ENCODE data around the gene PPIP5K1.
"Not testable (repeated sequence)": the region's sequence is repeated elsewhere in the genome, so short reads cannot be mapped to it uniquely, and the experiment has no call there.

The PPIP5K1 gene

DNA sequence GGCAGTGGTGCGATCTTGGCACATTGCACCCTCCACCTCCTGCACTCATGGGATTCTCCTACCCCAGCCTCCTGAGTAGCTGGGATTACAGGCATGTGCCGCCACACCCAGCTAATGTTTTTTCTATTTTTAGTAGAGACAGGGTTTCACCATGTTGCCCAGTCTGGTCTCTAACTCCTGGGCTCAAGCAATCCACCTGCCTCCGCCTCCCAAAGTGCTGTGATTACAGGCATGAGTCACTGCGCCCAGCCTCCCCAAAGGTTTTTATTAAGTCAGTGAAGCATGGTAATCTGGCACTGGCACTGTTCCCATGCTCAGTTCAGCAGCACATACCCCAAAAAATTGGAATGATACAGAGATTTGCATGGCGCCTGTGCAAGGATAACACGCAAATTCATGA lies 12.2 kb upstream of the PPIP5K1 start:
- not testable (repeated sequence) for DNase-seq; H2AFZ ChIP-seq (ENCODE audit: low read depth, low read length); H3K9me3 ChIP-seq (ENCODE audit: insufficient read depth, low read length, severe bottlenecking); ATAC-seq (ENCODE audit: insufficient read depth, low read depth); H3K4me3 ChIP-seq (ENCODE audit: low read depth in 1 of 2, low read length in 2 of 2); H3K27me3 ChIP-seq (ENCODE audit: insufficient read depth, low read length, poor library complexity); H3K4me1 ChIP-seq (ENCODE audit: insufficient read depth, low read length); H3K36me3 ChIP-seq (ENCODE audit: insufficient read depth, low read length); H3K9ac ChIP-seq (ENCODE audit: low read depth, low read length); H4K20me1 ChIP-seq (ENCODE audit: insufficient read depth, low read length); H3K27ac ChIP-seq (ENCODE audit: low read length); H3K79me2 ChIP-seq (ENCODE audit: insufficient read depth, low read length); H3K4me2 ChIP-seq (ENCODE audit: insufficient read depth, low read length)

DNA sequence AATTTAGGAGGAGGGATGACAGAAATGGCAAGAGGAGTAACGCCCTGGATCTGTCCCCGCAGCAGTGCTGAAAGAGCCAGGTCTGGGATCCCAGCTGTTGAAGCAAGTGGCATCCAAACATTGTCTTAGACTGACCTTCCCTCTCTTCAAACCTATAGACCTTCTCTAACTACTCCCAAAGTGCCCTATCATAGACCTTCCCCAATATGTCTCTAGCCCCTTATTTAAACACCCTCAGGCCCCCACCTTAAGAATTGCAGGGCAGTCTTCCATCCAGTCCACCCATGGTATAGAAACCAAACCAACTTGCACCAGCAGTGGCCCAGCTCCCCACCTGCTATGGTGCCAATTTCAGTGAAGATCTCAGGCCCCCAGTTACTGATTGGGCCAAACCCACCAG lies 10.2 kb upstream of the PPIP5K1 start:
- H3K27ac ChIP-seq (ENCODE audit: low read length); H3K79me2 ChIP-seq (ENCODE audit: insufficient read depth, low read length); H3K36me3 ChIP-seq (ENCODE audit: insufficient read depth, low read length); ATAC-seq (ENCODE audit: insufficient read depth, low read depth); H2AFZ ChIP-seq (ENCODE audit: low read depth, low read length); H3K4me3 ChIP-seq (ENCODE audit: low read depth in 1 of 2, low read length in 2 of 2); H4K20me1 ChIP-seq (ENCODE audit: insufficient read depth, low read length); DNase-seq; H3K4me2 ChIP-seq (ENCODE audit: insufficient read depth, low read length); H3K4me1 ChIP-seq (ENCODE audit: insufficient read depth, low read length); H3K9ac ChIP-seq (ENCODE audit: low read depth, low read length); H3K27me3 ChIP-seq (ENCODE audit: insufficient read depth, low read length, poor library complexity); H3K9me3 ChIP-seq (ENCODE audit: insufficient read depth, low read length, severe bottlenecking): not testable (repeated sequence)

DNA sequence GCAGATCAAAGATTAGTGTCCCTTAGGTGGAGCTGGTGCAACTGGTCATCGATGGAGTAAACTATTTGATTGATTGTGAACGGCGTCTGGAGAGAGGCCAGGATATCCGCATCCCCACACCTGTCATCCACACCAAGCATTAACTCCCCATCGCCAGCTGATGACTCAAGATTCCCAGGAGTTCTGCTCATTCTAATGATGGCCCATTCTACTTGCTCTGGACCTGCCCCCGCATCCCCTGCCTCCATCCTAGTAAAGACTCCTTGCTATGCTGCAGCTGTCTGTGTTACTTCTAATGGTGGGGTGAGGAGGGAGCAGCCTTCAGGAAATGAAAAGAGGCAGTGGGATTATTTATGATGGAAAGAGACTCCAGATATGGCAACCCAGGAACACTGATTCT lies 9.1 kb upstream of the PPIP5K1 start:
- not testable (repeated sequence) for H4K20me1 ChIP-seq (ENCODE audit: insufficient read depth, low read length)

DNA sequence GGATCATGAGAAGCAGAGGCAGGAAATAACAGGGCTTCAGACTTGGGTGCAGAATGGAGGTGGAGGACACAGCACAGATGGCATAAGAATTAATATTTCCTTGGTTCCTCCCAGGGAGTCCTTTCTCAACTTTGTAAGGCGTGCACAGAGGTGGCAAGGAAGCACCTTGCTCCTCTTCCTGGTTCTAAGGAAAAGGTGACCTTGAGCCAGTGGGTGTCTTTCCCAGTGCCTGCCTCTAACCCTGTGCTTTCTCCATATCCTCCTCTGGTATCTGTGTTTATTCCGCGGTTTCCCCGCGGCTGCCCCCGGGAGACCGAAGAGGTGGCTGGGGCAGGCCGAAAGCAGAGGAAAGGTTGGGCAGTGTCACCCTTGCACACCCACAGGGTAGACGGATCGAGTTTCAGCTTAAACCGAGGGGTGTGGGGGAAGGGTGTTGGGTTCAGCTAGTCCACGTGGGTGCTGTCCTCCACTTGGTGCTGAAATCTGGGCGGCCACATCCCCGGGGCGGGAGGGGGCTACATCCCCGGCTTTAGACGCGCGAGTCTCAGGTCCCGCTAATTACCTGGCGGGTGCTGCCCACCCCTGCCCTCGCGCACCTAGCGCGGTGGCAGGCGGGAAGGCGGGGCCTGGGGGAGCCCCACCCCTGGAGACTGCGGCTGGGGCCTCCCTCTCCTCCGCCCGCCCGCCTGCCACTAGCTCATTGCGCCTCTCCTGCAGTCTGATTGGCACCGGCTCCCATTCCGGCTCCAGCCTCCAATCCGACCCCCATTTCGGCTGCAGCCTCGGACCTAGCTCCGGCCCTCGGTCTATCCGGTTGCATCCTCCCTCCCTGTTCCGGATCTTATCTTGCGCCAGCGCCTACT lies 3.6 kb upstream of the PPIP5K1 start, which contains the start of gene CKMT1B:
Gene CKMT1B, plus strand, starts transcription at position 700 of the 863 bp plus-strand sequence. CDS start 192 bp downstream, outside the sequence.
- not testable (repeated sequence) for H3K9ac ChIP-seq (ENCODE audit: low read depth, low read length); H3K4me1 ChIP-seq (ENCODE audit: insufficient read depth, low read length); H3K27me3 ChIP-seq (ENCODE audit: insufficient read depth, low read length, poor library complexity); H3K9me3 ChIP-seq (ENCODE audit: insufficient read depth, low read length, severe bottlenecking); H4K20me1 ChIP-seq (ENCODE audit: insufficient read depth, low read length); H2AFZ ChIP-seq (ENCODE audit: low read depth, low read length); H3K36me3 ChIP-seq (ENCODE audit: insufficient read depth, low read length); H3K4me3 ChIP-seq (ENCODE audit: low read depth in 1 of 2, low read length in 2 of 2); ATAC-seq (ENCODE audit: insufficient read depth, low read depth); H3K4me2 ChIP-seq (ENCODE audit: insufficient read depth, low read length); DNase-seq; H3K79me2 ChIP-seq (ENCODE audit: insufficient read depth, low read length); H3K27ac ChIP-seq (ENCODE audit: low read length)

More for the DNA sequence above, 9.1 kb upstream of the PPIP5K1 start:
- H3K27ac ChIP-seq (ENCODE audit: low read length); H3K4me3 ChIP-seq (ENCODE audit: low read depth in 1 of 2, low read length in 2 of 2); H3K79me2 ChIP-seq (ENCODE audit: insufficient read depth, low read length); H3K9me3 ChIP-seq (ENCODE audit: insufficient read depth, low read length, severe bottlenecking); ATAC-seq (ENCODE audit: insufficient read depth, low read depth); H3K27me3 ChIP-seq (ENCODE audit: insufficient read depth, low read length, poor library complexity); H3K36me3 ChIP-seq (ENCODE audit: insufficient read depth, low read length); DNase-seq; H2AFZ ChIP-seq (ENCODE audit: low read depth, low read length); H3K9ac ChIP-seq (ENCODE audit: low read depth, low read length); H3K4me2 ChIP-seq (ENCODE audit: insufficient read depth, low read length); H3K4me1 ChIP-seq (ENCODE audit: insufficient read depth, low read length): not testable (repeated sequence)

DNA sequence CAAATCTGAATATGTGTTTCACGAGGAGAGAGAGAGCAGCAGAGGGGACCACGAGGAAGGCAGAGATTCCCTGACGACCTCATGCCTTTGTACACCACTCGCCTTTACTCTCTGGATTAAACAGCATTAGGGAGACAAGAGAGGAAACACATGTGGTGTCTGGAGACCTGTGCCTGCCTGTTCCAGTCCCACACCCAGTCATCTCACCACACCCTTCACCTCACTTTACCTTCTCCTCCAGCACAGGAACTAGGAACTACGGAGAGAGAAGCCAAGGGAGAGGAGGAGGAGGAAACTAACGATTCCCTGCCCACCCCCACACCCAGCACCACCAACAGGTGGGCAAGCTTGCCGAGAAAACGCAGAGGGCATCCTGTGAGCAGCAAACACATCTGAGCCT lies 2.8 kb upstream of the PPIP5K1 start:
- H3K36me3 ChIP-seq (ENCODE audit: insufficient read depth, low read length); H3K27ac ChIP-seq (ENCODE audit: low read length); H4K20me1 ChIP-seq (ENCODE audit: insufficient read depth, low read length); H3K27me3 ChIP-seq (ENCODE audit: insufficient read depth, low read length, poor library complexity); H3K4me2 ChIP-seq (ENCODE audit: insufficient read depth, low read length); DNase-seq; H3K9me3 ChIP-seq (ENCODE audit: insufficient read depth, low read length, severe bottlenecking); H3K79me2 ChIP-seq (ENCODE audit: insufficient read depth, low read length); H2AFZ ChIP-seq (ENCODE audit: low read depth, low read length); ATAC-seq (ENCODE audit: insufficient read depth, low read depth); H3K4me1 ChIP-seq (ENCODE audit: insufficient read depth, low read length); H3K4me3 ChIP-seq (ENCODE audit: low read depth in 1 of 2, low read length in 2 of 2); H3K9ac ChIP-seq (ENCODE audit: low read depth, low read length): not testable (repeated sequence)

DNA sequence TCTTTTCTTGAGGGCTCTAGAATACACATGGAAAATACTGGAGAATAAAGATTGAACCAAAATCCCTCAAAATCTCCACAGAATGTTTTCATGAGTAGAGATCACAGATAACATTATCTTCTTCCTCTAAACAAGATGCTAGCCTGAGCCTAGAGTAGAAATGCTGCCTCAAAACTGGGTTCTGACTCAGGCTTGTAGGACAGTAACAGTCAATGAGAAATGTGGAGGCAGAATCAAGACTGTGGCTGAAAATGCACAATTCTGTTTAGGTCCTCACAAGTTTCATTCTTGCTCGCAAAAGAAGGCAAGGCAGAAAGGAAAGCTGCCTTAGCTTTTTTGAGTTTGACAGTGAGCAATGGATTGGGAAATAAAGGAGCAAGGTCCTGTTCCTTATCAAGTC lies 15.4 kb downstream of the PPIP5K1 start:
- H3K4me3 ChIP-seq (ENCODE audit: low read depth in 1 of 2, low read length in 2 of 2); ATAC-seq (ENCODE audit: insufficient read depth, low read depth); H3K36me3 ChIP-seq (ENCODE audit: insufficient read depth, low read length); H3K79me2 ChIP-seq (ENCODE audit: insufficient read depth, low read length); H4K20me1 ChIP-seq (ENCODE audit: insufficient read depth, low read length); H3K4me1 ChIP-seq (ENCODE audit: insufficient read depth, low read length); DNase-seq; H3K27ac ChIP-seq (ENCODE audit: low read length); H3K27me3 ChIP-seq (ENCODE audit: insufficient read depth, low read length, poor library complexity); H3K9me3 ChIP-seq (ENCODE audit: insufficient read depth, low read length, severe bottlenecking); H3K4me2 ChIP-seq (ENCODE audit: insufficient read depth, low read length); H3K9ac ChIP-seq (ENCODE audit: low read depth, low read length); H2AFZ ChIP-seq (ENCODE audit: low read depth, low read length): not testable (repeated sequence)

DNA sequence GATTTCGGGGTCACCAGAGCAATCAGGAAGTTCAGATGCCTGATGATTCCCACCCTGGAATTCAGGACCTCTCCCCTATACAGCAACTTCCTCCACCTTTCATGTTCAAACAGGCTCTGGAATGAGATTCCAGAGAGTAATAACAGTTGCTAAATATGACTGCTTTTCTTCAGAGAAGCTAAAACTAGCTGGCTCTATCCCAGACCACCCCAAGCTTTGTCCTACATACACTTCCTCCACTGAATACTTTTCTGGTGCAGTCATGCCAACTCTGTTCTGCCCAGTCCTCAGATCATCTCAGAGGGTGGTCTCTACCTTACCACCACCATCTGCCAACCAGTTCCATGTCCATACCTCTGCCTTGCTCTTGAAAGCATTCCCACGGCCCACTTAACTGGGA lies 23.4 kb downstream of the PPIP5K1 start:
- not testable (repeated sequence) for H4K20me1 ChIP-seq (ENCODE audit: insufficient read depth, low read length); DNase-seq; H3K36me3 ChIP-seq (ENCODE audit: insufficient read depth, low read length); H3K4me2 ChIP-seq (ENCODE audit: insufficient read depth, low read length); H3K4me1 ChIP-seq (ENCODE audit: insufficient read depth, low read length); H3K27me3 ChIP-seq (ENCODE audit: insufficient read depth, low read length, poor library complexity); H3K9me3 ChIP-seq (ENCODE audit: insufficient read depth, low read length, severe bottlenecking); H2AFZ ChIP-seq (ENCODE audit: low read depth, low read length); ATAC-seq (ENCODE audit: insufficient read depth, low read depth); H3K79me2 ChIP-seq (ENCODE audit: insufficient read depth, low read length); H3K9ac ChIP-seq (ENCODE audit: low read depth, low read length); H3K27ac ChIP-seq (ENCODE audit: low read length); H3K4me3 ChIP-seq (ENCODE audit: low read depth in 1 of 2, low read length in 2 of 2)

DNA sequence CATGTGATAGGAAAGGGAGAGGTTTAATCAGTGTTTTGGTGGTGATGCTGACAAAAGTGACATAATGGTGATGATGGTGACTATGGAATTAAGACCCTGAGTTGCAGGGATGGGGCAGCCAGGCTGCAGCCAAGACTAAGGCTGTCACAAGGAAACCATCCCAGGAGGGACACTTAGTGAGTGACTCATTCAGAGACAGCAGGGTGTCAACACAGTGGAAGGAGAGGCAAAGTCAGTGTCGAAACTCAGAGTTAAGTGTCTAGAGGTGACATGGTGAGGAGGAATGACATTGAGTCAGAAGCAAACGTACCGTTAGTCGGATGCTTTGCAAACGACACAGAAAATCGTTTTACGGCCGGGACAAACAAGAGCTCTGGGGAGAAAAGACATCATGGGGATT lies 26.2 kb downstream of the PPIP5K1 start:
- H3K4me3 ChIP-seq (ENCODE audit: low read depth in 1 of 2, low read length in 2 of 2); ATAC-seq (ENCODE audit: insufficient read depth, low read depth); H3K36me3 ChIP-seq (ENCODE audit: insufficient read depth, low read length); H3K27ac ChIP-seq (ENCODE audit: low read length); H3K4me2 ChIP-seq (ENCODE audit: insufficient read depth, low read length); H3K9ac ChIP-seq (ENCODE audit: low read depth, low read length); H3K79me2 ChIP-seq (ENCODE audit: insufficient read depth, low read length); H3K4me1 ChIP-seq (ENCODE audit: insufficient read depth, low read length); DNase-seq; H4K20me1 ChIP-seq (ENCODE audit: insufficient read depth, low read length); H2AFZ ChIP-seq (ENCODE audit: low read depth, low read length); H3K9me3 ChIP-seq (ENCODE audit: insufficient read depth, low read length, severe bottlenecking); H3K27me3 ChIP-seq (ENCODE audit: insufficient read depth, low read length, poor library complexity): not testable (repeated sequence)

Data from DND-41 (cell line).